Breast epithelium (tissue), 3 donors: ENCODE results near the gene VPS13C.

ENCODE experiments used
- POLR2AphosphoS5 ChIP-seq, 3 donors: sonication (generic); formaldehyde crosslinking; IDR thresholded peaks; one replicate each; pipeline ENCODE4 v1.6.1; 2017; ENCODE audit warnings: antibody characterized with exemption in 3 of 3
- TF ChIP-seq, protein P1 (sequence below), 3 donors: fragments of 450-650 bp; IDR thresholded peaks; one replicate each; pipeline ENCODE4 v1.5.1; 2016 to 2017; ENCODE audit warnings: antibody characterized with exemption in 3 of 3, mild to moderate bottlenecking in 3 of 3, moderate library complexity in 3 of 3

DNA sequence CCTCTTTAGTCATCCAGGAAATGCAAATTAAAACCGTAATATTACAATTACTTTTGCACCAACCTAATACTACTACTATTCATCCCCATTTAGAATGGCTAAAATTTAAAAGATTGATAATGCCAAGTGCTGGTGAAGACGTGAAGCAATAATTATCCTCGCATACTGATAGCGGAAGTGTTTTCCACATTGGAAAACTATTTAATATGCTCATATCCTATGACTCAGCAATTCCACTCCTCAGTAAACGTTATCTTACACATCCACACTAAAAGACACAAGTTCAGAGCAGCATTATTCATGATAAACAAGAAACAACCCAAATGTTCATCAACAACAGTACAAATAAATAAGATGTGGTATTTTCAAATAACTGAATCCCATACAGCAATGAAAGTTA lies 70.6 kb downstream of the VPS13C start:
- TF ChIP-seq, protein P1, sequence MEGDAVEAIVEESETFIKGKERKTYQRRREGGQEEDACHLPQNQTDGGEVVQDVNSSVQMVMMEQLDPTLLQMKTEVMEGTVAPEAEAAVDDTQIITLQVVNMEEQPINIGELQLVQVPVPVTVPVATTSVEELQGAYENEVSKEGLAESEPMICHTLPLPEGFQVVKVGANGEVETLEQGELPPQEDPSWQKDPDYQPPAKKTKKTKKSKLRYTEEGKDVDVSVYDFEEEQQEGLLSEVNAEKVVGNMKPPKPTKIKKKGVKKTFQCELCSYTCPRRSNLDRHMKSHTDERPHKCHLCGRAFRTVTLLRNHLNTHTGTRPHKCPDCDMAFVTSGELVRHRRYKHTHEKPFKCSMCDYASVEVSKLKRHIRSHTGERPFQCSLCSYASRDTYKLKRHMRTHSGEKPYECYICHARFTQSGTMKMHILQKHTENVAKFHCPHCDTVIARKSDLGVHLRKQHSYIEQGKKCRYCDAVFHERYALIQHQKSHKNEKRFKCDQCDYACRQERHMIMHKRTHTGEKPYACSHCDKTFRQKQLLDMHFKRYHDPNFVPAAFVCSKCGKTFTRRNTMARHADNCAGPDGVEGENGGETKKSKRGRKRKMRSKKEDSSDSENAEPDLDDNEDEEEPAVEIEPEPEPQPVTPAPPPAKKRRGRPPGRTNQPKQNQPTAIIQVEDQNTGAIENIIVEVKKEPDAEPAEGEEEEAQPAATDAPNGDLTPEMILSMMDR (IDR thresholded peaks at IDR 0.05) = no peak
- TF ChIP-seq POLR2AphosphoS5 (IDR thresholded peaks at IDR 0.05) = no peak
